Thymus (tissue), 14 donors: ENCODE measurements around the gene AQP2. TPM values are rescaled to one million over a fixed set of nuclear protein-coding genes. Genes with fewer than 3 reads are reported as not detected.

ENCODE experiments used
- DNase-seq, 9 donors: peaks; one replicate each; pipeline ENCODE4 v3.0.0-alpha.2; 2013; ENCODE audit warnings: low spot score in 9 of 9, low read depth in 6 of 9, missing footprints in 1 of 9
- H3K27ac ChIP-seq, 2 donors: one replicate each; pipeline ENCODE4 v1.5.1; 2013; ENCODE audit warnings: control low read depth in 1 of 2, low read depth in 1 of 2, low read length in 1 of 2, mild to moderate bottlenecking in 1 of 2, moderate library complexity in 1 of 2
- H3K27me3 ChIP-seq, 2 donors: one replicate each; pipeline ENCODE4 v1.5.1; 2013; ENCODE audit warnings: low read length in 1 of 2; ENCODE audit not compliant: control insufficient read depth in 2 of 2, insufficient read depth in 1 of 2
- H3K36me3 ChIP-seq, 2 donors: one replicate each; pipeline ENCODE4 v1.5.1; 2013; ENCODE audit warnings: low read length in 1 of 2, mild to moderate bottlenecking in 1 of 2, moderate library complexity in 1 of 2; ENCODE audit not compliant: control insufficient read depth in 2 of 2, insufficient read depth in 2 of 2
- H3K4me1 ChIP-seq, 2 donors: one replicate each; pipeline ENCODE4 v1.5.1; 2013; ENCODE audit warnings: low read length in 2 of 2; ENCODE audit not compliant: control insufficient read depth in 2 of 2, insufficient read depth in 2 of 2
- H3K4me3 ChIP-seq, 2 donors: one replicate each; pipeline ENCODE4 v1.5.1; 2013; ENCODE audit warnings: low read length in 2 of 2, control low read depth in 1 of 2, mild to moderate bottlenecking in 1 of 2
- H3K9me3 ChIP-seq, 2 donors: one replicate each; pipeline ENCODE4 v1.5.1; 2013; ENCODE audit warnings: low read length in 1 of 2, mild to moderate bottlenecking in 1 of 2; ENCODE audit not compliant: control insufficient read depth in 2 of 2, insufficient read depth in 1 of 2
- WGBS: extraction: QIAGEN DNeasy Blood & Tissue Kit; methylation state at CpG from one replicate; pipeline ENCODE4 v1.1.7; 2013; 5-methylcytosine and 5-hydroxymethylcytosine counted together
- long read RNA-seq, 10 donors: transcript quantifications; one replicate each; lab custom pipeline, GENCODE V29; 2026
- polyA plus RNA-seq: library from polyadenylated mRNA; stranded (reverse); fragments of 200-250 nt; gene quantifications from one replicate; pipeline ENCODE4 v1.2.3, GENCODE V29; 2013
- total RNA-seq: library from RNA; stranded (reverse); fragments of 120-200 nt; gene quantifications from one replicate; pipeline ENCODE4 v1.2.4, GENCODE V29; 2013
- donor health status: healthy.

AQP2 gene
- total RNA-seq (0.05 TPM), polyA plus RNA-seq (0.05 TPM)
- long read RNA-seq, donor 1 = 0 reads
- long read RNA-seq, donor 2 = 0 reads
- long read RNA-seq, donor 3 = 0 reads
- long read RNA-seq, donor 4 = 0 reads
- long read RNA-seq, donor 5, full-length matches to known transcripts = 19 of 19 reads
- long read RNA-seq, donor 5, partial matches to known transcripts = 0 of 19 reads
- long read RNA-seq, donor 5, other reads (novel, unspliced or antisense) = 0 of 19 reads
- long read RNA-seq, donor 6 = 0 reads
- long read RNA-seq, donor 7 = 0 reads
- long read RNA-seq, donor 8 = 0 reads
- long read RNA-seq, donor 9 = 0 reads
- long read RNA-seq, donor 10 = 0 reads

GRCh38 chr12:49950273-49951251 is at the start of gene AQP2:
Gene AQP2, plus strand, starts transcription at chr12:49950737. Its CDS starts 94 bp downstream, at chr12:49950831.
- no peak for DNase-seq
- WGBS = 91% methylated on average over 32 of the region's 32 CpGs
- Histone ChIP-seq H3K36me3 (no peaks in the 10 kb centered on the region), H3K27me3 (peaks cover 20 to 70% of the 10 kb centered on the region in 2 donors), H3K9me3 (no peaks in the 10 kb centered on the region), H3K4me1 (peaks cover 0 to 1% of the 10 kb centered on the region in 2 donors), H3K27ac (no peak within 1 kb of the TSS), H3K4me3 (no peak within 1 kb of the TSS)

- H3K4me1 ChIP-seq = peaks cover 0 to 8% of the 10 kb centered on the region in 2 donors
- no peak overlapping the region for H3K27ac ChIP-seq
- H3K27me3 ChIP-seq = peaks cover 6 to 81% of the 10 kb centered on the region in 2 donors
- H3K36me3 ChIP-seq = no peaks in the 10 kb centered on the region
- 67% methylated on average over 4 of the region's 4 CpGs for WGBS
- DNase-seq = no peak
- H3K4me3 ChIP-seq = no peak overlapping the region
- H3K9me3 ChIP-seq = no peaks in the 10 kb centered on the region
These were observed 49.5 kb upstream of the AQP2 start for GRCh38 chr12:49901026-49901425.

DNA sequence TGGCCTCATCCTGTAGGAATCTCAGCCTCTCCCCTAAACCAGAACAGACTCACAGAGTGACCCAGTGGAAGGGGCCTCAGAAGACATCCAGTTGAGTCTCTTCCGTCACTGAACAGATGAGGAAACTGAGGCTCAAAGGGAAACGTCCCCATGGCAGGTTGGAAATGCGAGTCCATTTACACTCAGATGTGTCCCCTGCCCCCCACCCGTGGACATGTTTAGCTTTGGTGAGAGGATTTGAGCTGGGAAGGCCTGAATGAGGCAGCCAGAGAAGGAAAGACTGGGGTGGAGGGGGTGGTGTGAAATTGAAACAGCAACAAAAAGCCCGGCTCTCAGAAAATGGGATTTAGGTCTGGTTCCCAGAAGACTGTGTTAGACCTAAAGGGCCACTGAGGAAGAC is 48.6 kb upstream of the AQP2 start:
- no peak overlapping the region for H3K4me3 ChIP-seq
- H3K4me1 ChIP-seq = peaks cover 0 to 8% of the 10 kb centered on the region in 2 donors
- no peaks in the 10 kb centered on the region for H3K36me3 ChIP-seq
- no peaks in the 10 kb centered on the region for H3K9me3 ChIP-seq
- H3K27me3 ChIP-seq = peaks cover 6 to 82% of the 10 kb centered on the region in 2 donors
- WGBS = 94% methylated on average over 5 of the region's 5 CpGs
- no peak for DNase-seq
- no peak overlapping the region for H3K27ac ChIP-seq

DNA sequence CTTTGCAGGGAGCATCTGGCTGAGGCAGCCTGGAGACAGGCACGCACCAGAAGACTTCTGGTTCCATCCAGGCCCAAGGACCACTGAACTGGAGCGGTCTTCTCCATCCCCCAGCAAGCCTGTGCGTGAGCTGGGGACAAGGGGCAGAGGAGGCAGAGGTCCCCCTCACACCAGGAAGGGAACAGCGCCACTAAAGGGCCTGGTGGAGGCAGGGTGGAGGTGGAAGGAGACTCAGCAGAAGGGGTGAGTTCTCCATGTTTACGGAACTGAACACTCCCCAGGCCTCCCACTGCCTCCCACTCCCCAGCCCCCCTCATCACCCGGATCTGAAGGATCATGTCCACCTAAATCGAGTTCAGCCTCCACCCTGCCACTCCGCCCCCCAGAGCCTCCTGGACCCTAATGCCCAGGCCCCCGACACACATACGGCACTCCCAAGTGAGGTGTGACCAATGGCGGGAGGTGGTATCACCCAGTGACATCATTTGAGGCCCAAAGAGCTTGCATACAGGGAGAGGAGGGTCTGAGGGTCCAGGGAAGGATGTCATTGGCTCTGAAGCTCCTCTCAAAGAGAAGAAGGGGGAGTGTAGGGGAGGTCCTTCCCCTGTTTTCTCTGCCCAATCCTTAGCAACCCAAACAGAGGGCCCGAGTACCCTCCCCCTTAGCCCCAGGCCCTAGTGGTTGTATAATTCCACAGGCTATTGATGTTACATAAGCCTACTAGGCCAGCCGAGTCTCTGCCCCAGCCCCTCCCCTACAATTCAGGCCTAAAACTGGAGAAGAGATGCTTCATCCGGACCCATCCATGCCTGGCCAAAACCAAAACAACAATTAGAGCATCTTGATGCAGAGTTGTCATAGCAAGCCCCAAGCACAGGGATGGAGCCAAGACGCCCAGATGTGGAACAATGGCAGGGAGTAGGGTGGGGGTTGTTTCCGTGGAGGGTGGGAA is 47.9 kb upstream of the AQP2 start:
- WGBS = 93% methylated on average over 16 of the region's 16 CpGs
- H3K4me3 ChIP-seq = no peak overlapping the region
- H3K36me3 ChIP-seq = no peaks in the 10 kb centered on the region
- no peak for DNase-seq
- peaks cover 6 to 78% of the 10 kb centered on the region in 2 donors for H3K27me3 ChIP-seq
- H3K27ac ChIP-seq = no peak overlapping the region
- peaks cover 0 to 8% of the 10 kb centered on the region in 2 donors for H3K4me1 ChIP-seq
- no peaks in the 10 kb centered on the region for H3K9me3 ChIP-seq

DNA sequence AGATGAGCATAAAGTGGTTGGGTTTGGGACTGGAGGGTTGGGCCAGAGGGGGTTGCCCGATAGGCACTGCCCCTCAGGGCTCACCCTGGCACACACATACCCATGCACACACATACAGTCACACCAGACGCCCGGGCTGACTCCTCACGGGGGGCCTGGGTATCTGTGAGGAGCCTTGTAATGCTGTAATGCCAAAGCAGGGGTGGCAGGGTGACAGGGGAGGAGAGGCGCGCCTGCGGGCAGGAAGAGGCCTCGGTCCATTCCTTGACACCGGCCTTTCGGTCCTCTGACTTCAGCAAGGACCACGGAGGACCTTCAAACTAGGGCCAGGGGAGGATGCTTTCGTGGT is 47.2 kb upstream of the AQP2 start:
- Histone ChIP-seq H3K36me3 (no peaks in the 10 kb centered on the region), H3K4me1 (peaks cover 0 to 8% of the 10 kb centered on the region in 2 donors), H3K27me3 (peaks cover 6 to 72% of the 10 kb centered on the region in 2 donors), H3K4me3 (no peak overlapping the region), H3K9me3 (no peaks in the 10 kb centered on the region), H3K27ac (no peak overlapping the region)
- no peak for DNase-seq
- 76% methylated on average over 12 of the region's 12 CpGs for WGBS

- H3K36me3 ChIP-seq = no peaks in the 10 kb centered on the region
- 5% methylated on average over 56 of the region's 56 CpGs for WGBS
- H3K9me3 ChIP-seq = no peaks in the 10 kb centered on the region
- H3K4me3 ChIP-seq = peak within 1 kb of the TSS in 1 of 2 donors; percentile 13
- peaks cover 6 to 72% of the 10 kb centered on the region in 2 donors for H3K27me3 ChIP-seq
- peaks cover 0 to 8% of the 10 kb centered on the region in 2 donors for H3K4me1 ChIP-seq
- DNase-seq = peak in 3 of 9 donors; percentile 7 to 29 (median 7)
- no peak within 1 kb of the TSS for H3K27ac ChIP-seq
These were observed 46.7 kb upstream of the AQP2 start, which contains the start of gene FAIM2 for GRCh38 chr12:49903700-49904423. Gene FAIM2, minus strand, starts transcription at chr12:49903900. Its CDS starts 108 bp downstream, at chr12:49903792.

DNA sequence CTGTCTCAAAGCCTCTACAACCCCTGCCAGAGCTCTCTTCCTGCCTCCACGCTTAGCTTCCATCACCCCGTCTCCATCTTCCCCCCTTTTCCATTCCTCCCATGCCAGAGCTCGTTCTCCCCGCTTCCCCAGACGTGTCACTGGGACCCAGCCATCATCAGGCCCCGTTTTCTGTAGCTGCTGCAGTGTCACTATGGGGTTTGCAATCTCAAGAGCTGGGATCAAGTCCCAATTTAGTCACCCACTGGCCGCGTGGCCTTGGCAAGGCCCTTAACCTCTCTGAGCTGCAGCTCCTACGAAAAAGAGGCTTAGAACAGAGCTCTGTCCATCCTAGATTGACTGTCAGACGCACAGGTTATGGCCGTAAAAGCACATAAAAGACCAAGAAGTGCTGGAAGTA is 45.9 kb upstream of the AQP2 start:
- H3K27ac ChIP-seq = no peak overlapping the region
- H3K4me3 ChIP-seq = no peak overlapping the region
- DNase-seq = no peak
- H3K9me3 ChIP-seq = no peaks in the 10 kb centered on the region
- peaks cover 6 to 66% of the 10 kb centered on the region in 2 donors for H3K27me3 ChIP-seq
- H3K36me3 ChIP-seq = no peaks in the 10 kb centered on the region
- H3K4me1 ChIP-seq = peaks cover 0 to 8% of the 10 kb centered on the region in 2 donors
- 91% methylated on average over 11 of the region's 11 CpGs for WGBS

GRCh38 chr12:49905718-49906314 is 44.7 kb upstream of the AQP2 start:
- Histone ChIP-seq H3K27ac (no peak overlapping the region), H3K4me1 (peaks cover 0 to 8% of the 10 kb centered on the region in 2 donors), H3K4me3 (no peak overlapping the region), H3K36me3 (no peaks in the 10 kb centered on the region), H3K9me3 (no peaks in the 10 kb centered on the region), H3K27me3 (peaks cover 6 to 58% of the 10 kb centered on the region in 2 donors)
- DNase-seq = no peak
- 96% methylated on average over 7 of the region's 7 CpGs for WGBS
